ENCODE results near the gene ACOT12. TPM values are rescaled to one million over a fixed set of nuclear protein-coding genes. Genes with fewer than 3 reads are reported as not detected.

The ACOT12 gene
- total RNA-seq, 1 experiment from 2014 or later, result not detected

DNA sequence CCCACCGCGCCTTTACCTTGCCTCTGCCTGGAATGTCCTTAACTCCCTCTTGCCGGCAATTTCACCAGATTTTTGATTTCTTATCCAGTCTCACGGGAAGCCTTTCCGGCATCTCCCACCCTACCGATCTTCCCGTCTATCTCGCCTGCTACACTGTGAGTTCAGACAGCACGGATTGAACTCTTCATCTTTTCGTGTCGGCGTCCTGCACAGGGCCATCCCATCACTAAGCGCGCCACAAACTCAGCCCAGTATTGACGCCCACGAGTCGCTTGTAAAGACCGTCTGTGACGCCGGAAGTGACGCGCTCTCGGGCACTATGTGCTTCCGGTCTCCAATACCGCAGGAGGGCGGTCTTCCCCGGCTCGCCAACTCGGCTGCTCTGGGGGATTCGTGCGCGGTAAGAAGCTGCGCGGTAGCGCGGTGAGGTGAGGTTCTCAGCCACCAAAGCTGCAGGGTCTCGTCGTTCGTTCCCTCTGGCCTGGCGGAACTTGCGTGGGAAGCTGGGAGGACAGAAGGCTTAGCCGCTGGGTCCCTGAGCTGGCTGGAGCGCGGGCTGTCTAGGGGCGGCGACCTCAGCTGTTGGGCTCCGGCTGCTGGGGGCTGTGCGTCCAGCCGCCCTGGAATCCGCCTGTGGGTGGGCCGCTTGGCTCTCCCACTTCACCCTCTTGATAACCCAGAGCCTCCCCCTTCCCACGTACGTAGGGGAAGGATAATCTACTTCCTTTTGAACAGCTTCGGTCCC lies 92.5 kb downstream of the ACOT12 start, which contains the start of gene ZCCHC9 (continued):
- TF ChIP-seq, protein P1, sequence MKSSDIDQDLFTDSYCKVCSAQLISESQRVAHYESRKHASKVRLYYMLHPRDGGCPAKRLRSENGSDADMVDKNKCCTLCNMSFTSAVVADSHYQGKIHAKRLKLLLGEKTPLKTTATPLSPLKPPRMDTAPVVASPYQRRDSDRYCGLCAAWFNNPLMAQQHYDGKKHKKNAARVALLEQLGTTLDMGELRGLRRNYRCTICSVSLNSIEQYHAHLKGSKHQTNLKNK (CRISPR knock-in tag; IDR thresholded peaks at IDR 0.05), result no peak
- TF ChIP-seq, protein P2, sequence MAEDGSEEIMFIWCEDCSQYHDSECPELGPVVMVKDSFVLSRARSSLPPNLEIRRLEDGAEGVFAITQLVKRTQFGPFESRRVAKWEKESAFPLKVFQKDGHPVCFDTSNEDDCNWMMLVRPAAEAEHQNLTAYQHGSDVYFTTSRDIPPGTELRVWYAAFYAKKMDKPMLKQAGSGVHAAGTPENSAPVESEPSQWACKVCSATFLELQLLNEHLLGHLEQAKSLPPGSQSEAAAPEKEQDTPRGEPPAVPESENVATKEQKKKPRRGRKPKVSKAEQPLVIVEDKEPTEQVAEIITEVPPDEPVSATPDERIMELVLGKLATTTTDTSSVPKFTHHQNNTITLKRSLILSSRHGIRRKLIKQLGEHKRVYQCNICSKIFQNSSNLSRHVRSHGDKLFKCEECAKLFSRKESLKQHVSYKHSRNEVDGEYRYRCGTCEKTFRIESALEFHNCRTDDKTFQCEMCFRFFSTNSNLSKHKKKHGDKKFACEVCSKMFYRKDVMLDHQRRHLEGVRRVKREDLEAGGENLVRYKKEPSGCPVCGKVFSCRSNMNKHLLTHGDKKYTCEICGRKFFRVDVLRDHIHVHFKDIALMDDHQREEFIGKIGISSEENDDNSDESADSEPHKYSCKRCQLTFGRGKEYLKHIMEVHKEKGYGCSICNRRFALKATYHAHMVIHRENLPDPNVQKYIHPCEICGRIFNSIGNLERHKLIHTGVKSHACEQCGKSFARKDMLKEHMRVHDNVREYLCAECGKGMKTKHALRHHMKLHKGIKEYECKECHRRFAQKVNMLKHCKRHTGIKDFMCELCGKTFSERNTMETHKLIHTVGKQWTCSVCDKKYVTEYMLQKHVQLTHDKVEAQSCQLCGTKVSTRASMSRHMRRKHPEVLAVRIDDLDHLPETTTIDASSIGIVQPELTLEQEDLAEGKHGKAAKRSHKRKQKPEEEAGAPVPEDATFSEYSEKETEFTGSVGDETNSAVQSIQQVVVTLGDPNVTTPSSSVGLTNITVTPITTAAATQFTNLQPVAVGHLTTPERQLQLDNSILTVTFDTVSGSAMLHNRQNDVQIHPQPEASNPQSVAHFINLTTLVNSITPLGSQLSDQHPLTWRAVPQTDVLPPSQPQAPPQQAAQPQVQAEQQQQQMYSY (CRISPR knock-in tag; IDR thresholded peaks at IDR 0.05), result peak; percentile 47; the same call in 1 of the 2 replicates
- TF ChIP-seq FOXJ3 (CRISPR knock-in tag; IDR thresholded peaks at IDR 0.05; ENCODE audit: borderline replicate concordance), result no peak
- no peak for TF ChIP-seq GRHL2 (CRISPR knock-in tag; IDR thresholded peaks at IDR 0.05; ENCODE audit: insufficient replicate concordance, severe bottlenecking)
- TF ChIP-seq, protein P3, sequence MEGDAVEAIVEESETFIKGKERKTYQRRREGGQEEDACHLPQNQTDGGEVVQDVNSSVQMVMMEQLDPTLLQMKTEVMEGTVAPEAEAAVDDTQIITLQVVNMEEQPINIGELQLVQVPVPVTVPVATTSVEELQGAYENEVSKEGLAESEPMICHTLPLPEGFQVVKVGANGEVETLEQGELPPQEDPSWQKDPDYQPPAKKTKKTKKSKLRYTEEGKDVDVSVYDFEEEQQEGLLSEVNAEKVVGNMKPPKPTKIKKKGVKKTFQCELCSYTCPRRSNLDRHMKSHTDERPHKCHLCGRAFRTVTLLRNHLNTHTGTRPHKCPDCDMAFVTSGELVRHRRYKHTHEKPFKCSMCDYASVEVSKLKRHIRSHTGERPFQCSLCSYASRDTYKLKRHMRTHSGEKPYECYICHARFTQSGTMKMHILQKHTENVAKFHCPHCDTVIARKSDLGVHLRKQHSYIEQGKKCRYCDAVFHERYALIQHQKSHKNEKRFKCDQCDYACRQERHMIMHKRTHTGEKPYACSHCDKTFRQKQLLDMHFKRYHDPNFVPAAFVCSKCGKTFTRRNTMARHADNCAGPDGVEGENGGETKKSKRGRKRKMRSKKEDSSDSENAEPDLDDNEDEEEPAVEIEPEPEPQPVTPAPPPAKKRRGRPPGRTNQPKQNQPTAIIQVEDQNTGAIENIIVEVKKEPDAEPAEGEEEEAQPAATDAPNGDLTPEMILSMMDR (IDR thresholded peaks at IDR 0.05), result no peak
- no peak for TF ChIP-seq NR2C2 (CRISPR knock-in tag; IDR thresholded peaks at IDR 0.05)
- no peak for TF ChIP-seq NR1H2 (CRISPR knock-in tag; IDR thresholded peaks at IDR 0.05)
- TF ChIP-seq, protein P4, sequence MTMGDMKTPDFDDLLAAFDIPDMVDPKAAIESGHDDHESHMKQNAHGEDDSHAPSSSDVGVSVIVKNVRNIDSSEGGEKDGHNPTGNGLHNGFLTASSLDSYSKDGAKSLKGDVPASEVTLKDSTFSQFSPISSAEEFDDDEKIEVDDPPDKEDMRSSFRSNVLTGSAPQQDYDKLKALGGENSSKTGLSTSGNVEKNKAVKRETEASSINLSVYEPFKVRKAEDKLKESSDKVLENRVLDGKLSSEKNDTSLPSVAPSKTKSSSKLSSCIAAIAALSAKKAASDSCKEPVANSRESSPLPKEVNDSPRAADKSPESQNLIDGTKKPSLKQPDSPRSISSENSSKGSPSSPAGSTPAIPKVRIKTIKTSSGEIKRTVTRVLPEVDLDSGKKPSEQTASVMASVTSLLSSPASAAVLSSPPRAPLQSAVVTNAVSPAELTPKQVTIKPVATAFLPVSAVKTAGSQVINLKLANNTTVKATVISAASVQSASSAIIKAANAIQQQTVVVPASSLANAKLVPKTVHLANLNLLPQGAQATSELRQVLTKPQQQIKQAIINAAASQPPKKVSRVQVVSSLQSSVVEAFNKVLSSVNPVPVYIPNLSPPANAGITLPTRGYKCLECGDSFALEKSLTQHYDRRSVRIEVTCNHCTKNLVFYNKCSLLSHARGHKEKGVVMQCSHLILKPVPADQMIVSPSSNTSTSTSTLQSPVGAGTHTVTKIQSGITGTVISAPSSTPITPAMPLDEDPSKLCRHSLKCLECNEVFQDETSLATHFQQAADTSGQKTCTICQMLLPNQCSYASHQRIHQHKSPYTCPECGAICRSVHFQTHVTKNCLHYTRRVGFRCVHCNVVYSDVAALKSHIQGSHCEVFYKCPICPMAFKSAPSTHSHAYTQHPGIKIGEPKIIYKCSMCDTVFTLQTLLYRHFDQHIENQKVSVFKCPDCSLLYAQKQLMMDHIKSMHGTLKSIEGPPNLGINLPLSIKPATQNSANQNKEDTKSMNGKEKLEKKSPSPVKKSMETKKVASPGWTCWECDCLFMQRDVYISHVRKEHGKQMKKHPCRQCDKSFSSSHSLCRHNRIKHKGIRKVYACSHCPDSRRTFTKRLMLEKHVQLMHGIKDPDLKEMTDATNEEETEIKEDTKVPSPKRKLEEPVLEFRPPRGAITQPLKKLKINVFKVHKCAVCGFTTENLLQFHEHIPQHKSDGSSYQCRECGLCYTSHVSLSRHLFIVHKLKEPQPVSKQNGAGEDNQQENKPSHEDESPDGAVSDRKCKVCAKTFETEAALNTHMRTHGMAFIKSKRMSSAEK (CRISPR knock-in tag; IDR thresholded peaks at IDR 0.05; ENCODE audit: borderline replicate concordance), result 0 out of 2 replicates have a peak, but pooled peaks have one; percentile 14
- no peak for TF ChIP-seq SMAD3 (CRISPR knock-in tag; IDR thresholded peaks at IDR 0.05; ENCODE audit: borderline replicate concordance)

DNA sequence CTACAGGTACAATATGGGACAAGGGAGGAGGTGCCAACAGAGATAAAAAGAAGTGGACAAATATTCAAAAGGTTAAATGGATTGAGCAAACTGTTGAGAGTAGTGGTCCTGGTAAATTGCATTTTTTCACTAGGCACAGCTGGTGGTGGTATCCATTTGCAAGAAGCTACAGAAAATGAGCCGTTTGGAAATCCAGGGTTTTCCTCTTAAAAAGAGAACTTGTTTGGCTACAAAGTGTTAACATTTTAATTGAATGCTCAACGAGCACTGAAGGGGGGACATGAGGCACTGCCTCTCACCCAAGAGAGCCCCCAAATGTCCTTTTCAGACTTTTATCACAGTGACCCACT lies 93.0 kb downstream of the ACOT12 start:
- H3K4me1 Mint-ChIP-seq, result peaks cover 17% of the 10 kb centered on the region
- peak overlapping the region; percentile 96 for H3K4me3 Mint-ChIP-seq
- no peaks in the 10 kb centered on the region for H3K9me3 Mint-ChIP-seq
- no peak for DNase-seq (ENCODE audit: low spot score)
- ATAC-seq, result no peak
- no peaks in the 10 kb centered on the region for H3K27me3 Mint-ChIP-seq (ENCODE audit: low read depth)
- TF ChIP-seq PRRX2 (CRISPR knock-in tag; IDR thresholded peaks at IDR 0.05), result no peak
- TF ChIP-seq NR2C2 (CRISPR knock-in tag; IDR thresholded peaks at IDR 0.05), result no peak
- TF ChIP-seq SOX15 (CRISPR knock-in tag; IDR thresholded peaks at IDR 0.05), result no peak
- TF ChIP-seq, protein P5, sequence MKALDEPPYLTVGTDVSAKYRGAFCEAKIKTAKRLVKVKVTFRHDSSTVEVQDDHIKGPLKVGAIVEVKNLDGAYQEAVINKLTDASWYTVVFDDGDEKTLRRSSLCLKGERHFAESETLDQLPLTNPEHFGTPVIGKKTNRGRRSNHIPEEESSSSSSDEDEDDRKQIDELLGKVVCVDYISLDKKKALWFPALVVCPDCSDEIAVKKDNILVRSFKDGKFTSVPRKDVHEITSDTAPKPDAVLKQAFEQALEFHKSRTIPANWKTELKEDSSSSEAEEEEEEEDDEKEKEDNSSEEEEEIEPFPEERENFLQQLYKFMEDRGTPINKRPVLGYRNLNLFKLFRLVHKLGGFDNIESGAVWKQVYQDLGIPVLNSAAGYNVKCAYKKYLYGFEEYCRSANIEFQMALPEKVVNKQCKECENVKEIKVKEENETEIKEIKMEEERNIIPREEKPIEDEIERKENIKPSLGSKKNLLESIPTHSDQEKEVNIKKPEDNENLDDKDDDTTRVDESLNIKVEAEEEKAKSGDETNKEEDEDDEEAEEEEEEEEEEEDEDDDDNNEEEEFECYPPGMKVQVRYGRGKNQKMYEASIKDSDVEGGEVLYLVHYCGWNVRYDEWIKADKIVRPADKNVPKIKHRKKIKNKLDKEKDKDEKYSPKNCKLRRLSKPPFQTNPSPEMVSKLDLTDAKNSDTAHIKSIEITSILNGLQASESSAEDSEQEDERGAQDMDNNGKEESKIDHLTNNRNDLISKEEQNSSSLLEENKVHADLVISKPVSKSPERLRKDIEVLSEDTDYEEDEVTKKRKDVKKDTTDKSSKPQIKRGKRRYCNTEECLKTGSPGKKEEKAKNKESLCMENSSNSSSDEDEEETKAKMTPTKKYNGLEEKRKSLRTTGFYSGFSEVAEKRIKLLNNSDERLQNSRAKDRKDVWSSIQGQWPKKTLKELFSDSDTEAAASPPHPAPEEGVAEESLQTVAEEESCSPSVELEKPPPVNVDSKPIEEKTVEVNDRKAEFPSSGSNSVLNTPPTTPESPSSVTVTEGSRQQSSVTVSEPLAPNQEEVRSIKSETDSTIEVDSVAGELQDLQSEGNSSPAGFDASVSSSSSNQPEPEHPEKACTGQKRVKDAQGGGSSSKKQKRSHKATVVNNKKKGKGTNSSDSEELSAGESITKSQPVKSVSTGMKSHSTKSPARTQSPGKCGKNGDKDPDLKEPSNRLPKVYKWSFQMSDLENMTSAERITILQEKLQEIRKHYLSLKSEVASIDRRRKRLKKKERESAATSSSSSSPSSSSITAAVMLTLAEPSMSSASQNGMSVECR (CRISPR knock-in tag; IDR thresholded peaks at IDR 0.05; ENCODE audit: borderline replicate concordance), result no peak
- H3K36me3 Mint-ChIP-seq, result peaks cover 3% of the 10 kb centered on the region
- ChIA-PET CTCF (interaction anchor here (0.6 to 3.2 kb wide), 9 partner anchors 14 to 865 kb away, joined by 3 to 19 read pairs (median 9); partner anchors contain the start of genes ACOT12 and CKMT2), POLR2A (no interaction called here)
- H3K27ac Mint-ChIP-seq, result peak overlapping the region; percentile 99
